Muscle of arm (tissue), 14 donors: ENCODE results near the gene CHPF. TPM values are rescaled to one million over a fixed set of nuclear protein-coding genes. Genes with fewer than 3 reads are reported as not detected.
A peak's percentile ranks its signal among the peaks of the same experiment; 100 is the strongest.

Experiments
- DNase-seq: peaks from one replicate; pipeline ENCODE4 v3.0.0-alpha.2; 2013
- long read RNA-seq, 11 donors: transcript quantifications; one replicate each; lab custom pipeline, GENCODE V29; 2026
- polyA plus RNA-seq, 12 donors: library from polyadenylated mRNA; unstranded; fragments of 120-200 nt; gene quantifications; one replicate each; pipeline ENCODE4 v1.2.1, GENCODE V29; 2013; ENCODE audit not compliant: insufficient read length in 12 of 12

CHPF gene
- polyA plus RNA-seq = 100 to 1,000 TPM in 1 of 12 donors, 10 to 100 TPM in 10, not detected in 1; 33.4 to 111 (median 41.4) TPM
- long read RNA-seq, donor 1, transcript CHPF-202 (2 exons, 1,079 nt) = minor isoform, 7 of 29 reads
- long read RNA-seq, donor 1, transcript CHPF-201 (4 exons, 3,013 nt) = major isoform, 22 of 29 reads
- long read RNA-seq, donor 1, partial matches to known transcripts = 0 of 29 reads
- long read RNA-seq, donor 1, other reads (novel, unspliced or antisense) = 0 of 29 reads
- long read RNA-seq, donor 2, transcript CHPF-201 (4 exons, 3,013 nt) = major isoform, 19 of 23 reads
- long read RNA-seq, donor 2, partial matches to known transcripts = 0 of 23 reads
- long read RNA-seq, donor 2, other reads (novel, unspliced or antisense) = 0 of 23 reads
- long read RNA-seq, donor 3, transcript CHPF-201 (4 exons, 3,013 nt) = major isoform, 8 of 13 reads
- long read RNA-seq, donor 3, partial matches to known transcripts = 5 of 13 reads
- long read RNA-seq, donor 3, other reads (novel, unspliced or antisense) = 0 of 13 reads
- long read RNA-seq, donor 4, transcript CHPF-201 (4 exons, 3,013 nt) = major isoform, 10 of 12 reads
- long read RNA-seq, donor 4, partial matches to known transcripts = 0 of 12 reads
- long read RNA-seq, donor 4, other reads (novel, unspliced or antisense) = 0 of 12 reads
- long read RNA-seq, donor 5, transcript CHPF-201 (4 exons, 3,013 nt) = major isoform, 31 of 35 reads
- long read RNA-seq, donor 5, partial matches to known transcripts = 0 of 35 reads
- long read RNA-seq, donor 5, other reads (novel, unspliced or antisense) = 0 of 35 reads
- long read RNA-seq, donor 6, transcript CHPF-201 (4 exons, 3,013 nt) = major isoform, 10 of 12 reads
- long read RNA-seq, donor 6, partial matches to known transcripts = 0 of 12 reads
- long read RNA-seq, donor 6, other reads (novel, unspliced or antisense) = 0 of 12 reads
- long read RNA-seq, donor 7, transcript CHPF-201 (4 exons, 3,013 nt) = major isoform, 11 of 25 reads
- long read RNA-seq, donor 7, partial matches to known transcripts = 14 of 25 reads
- long read RNA-seq, donor 7, other reads (novel, unspliced or antisense) = 0 of 25 reads
- long read RNA-seq, donor 8, transcript CHPF-201 (4 exons, 3,013 nt) = major isoform, 35 of 61 reads
- long read RNA-seq, donor 8, partial matches to known transcripts = 23 of 61 reads
- long read RNA-seq, donor 8, other reads (novel, unspliced or antisense) = 0 of 61 reads
- long read RNA-seq, donor 9, transcript CHPF-201 (4 exons, 3,013 nt) = major isoform, 10 of 12 reads
- long read RNA-seq, donor 9, partial matches to known transcripts = 0 of 12 reads
- long read RNA-seq, donor 9, other reads (novel, unspliced or antisense) = 0 of 12 reads
- long read RNA-seq, donor 10, transcript CHPF-201 (4 exons, 3,013 nt) = major isoform, 21 of 46 reads
- long read RNA-seq, donor 10, partial matches to known transcripts = 24 of 46 reads
- long read RNA-seq, donor 10, other reads (novel, unspliced or antisense) = 0 of 46 reads
- long read RNA-seq, donor 11, transcript CHPF-201 (4 exons, 3,013 nt) = major isoform, 29 of 29 reads
- long read RNA-seq, donor 11, partial matches to known transcripts = 0 of 29 reads
- long read RNA-seq, donor 11, other reads (novel, unspliced or antisense) = 0 of 29 reads

- peak; percentile 99 for DNase-seq
Observed at GRCh38 chr2:219543596-219544358, at the start of gene CHPF, which contains the start of gene TMEM198. TSS of gene CHPF (minus strand) at chr2:219543809. CDS start at chr2:219543538, 271 bp downstream. TSS of gene TMEM198 (plus strand) at chr2:219544028. CDS start at chr2:219544728, 700 bp downstream.

- no peak for DNase-seq
Observed at GRCh38 chr2:219593154-219593553, 49.5 kb upstream of the CHPF start.

- no peak for DNase-seq
Observed at GRCh38 chr2:219592736-219593135, 49.1 kb upstream of the CHPF start.

- DNase-seq = no peak
Observed at GRCh38 chr2:219591091-219591490, 47.5 kb upstream of the CHPF start.

GRCh38 chr2:219581346-219581745 is 37.7 kb upstream of the CHPF start:
- no peak for DNase-seq

GRCh38 chr2:219578811-219579613 is 35.4 kb upstream of the CHPF start:
- DNase-seq = no peak

- no peak for DNase-seq
Observed at GRCh38 chr2:219576505-219577388, 33.1 kb upstream of the CHPF start.

GRCh38 chr2:219575566-219576504 is 32.2 kb upstream of the CHPF start:
- DNase-seq = no peak

- DNase-seq = no peak
Observed at GRCh38 chr2:219574484-219575311, 31.1 kb upstream of the CHPF start.

- no peak for DNase-seq
Observed at GRCh38 chr2:219573166-219573565, 29.6 kb upstream of the CHPF start.

GRCh38 chr2:219572237-219573001 is 28.8 kb upstream of the CHPF start, which contains the start of gene INHA:
TSS of gene INHA (plus strand) at chr2:219572310. CDS start at chr2:219572375, 65 bp downstream.
- no peak for DNase-seq

GRCh38 chr2:219571311-219572236 is 28.0 kb upstream of the CHPF start, which contains the start of gene OBSL1:
TSS of gene OBSL1 (minus strand) at chr2:219571539. CDS start at chr2:219571232, 307 bp downstream.
- peak; percentile 71 for DNase-seq

GRCh38 chr2:219570924-219571310 is 27.3 kb upstream of the CHPF start:
- no peak for DNase-seq
